Glutamatergic neuron (in vitro differentiated cells): ENCODE results near the gene BPGM. TPM values are rescaled to one million over a fixed set of nuclear protein-coding genes. Genes with fewer than 3 reads are reported as not detected.

Experiments used
- DNase-seq: peaks from one replicate; pipeline ENCODE4 v3.0.0; 2022
- H3K27ac Mint-ChIP-seq: one replicate; pipeline ENCODE4 v1.8.0; 2020; ENCODE audit warnings: mild to moderate bottlenecking, mixed read lengths, inconsistent platforms; ENCODE audit not compliant: unreplicated experiment
- H3K27me3 Mint-ChIP-seq: one replicate; pipeline ENCODE4 v1.8.0; 2020; ENCODE audit warnings: mild to moderate bottlenecking, moderate library complexity, mixed read lengths, inconsistent platforms; ENCODE audit not compliant: unreplicated experiment
- H3K36me3 Mint-ChIP-seq: one replicate; pipeline ENCODE4 v1.8.0; 2020; ENCODE audit warnings: mild to moderate bottlenecking, mixed read lengths, inconsistent platforms; ENCODE audit not compliant: unreplicated experiment
- H3K4me1 Mint-ChIP-seq: one replicate; pipeline ENCODE4 v1.8.0; 2020; ENCODE audit warnings: mild to moderate bottlenecking, low read depth, mixed read lengths, inconsistent platforms; ENCODE audit not compliant: unreplicated experiment
- H3K4me3 Mint-ChIP-seq: one replicate; pipeline ENCODE4 v1.8.0; 2020; ENCODE audit warnings: mild to moderate bottlenecking, mixed read lengths, inconsistent platforms; ENCODE audit not compliant: unreplicated experiment
- H3K9me3 Mint-ChIP-seq: one replicate; pipeline ENCODE4 v1.8.0; 2020; ENCODE audit warnings: mild to moderate bottlenecking, moderate library complexity, mixed read lengths, inconsistent platforms; ENCODE audit not compliant: unreplicated experiment
- CTCF ChIP-seq: fragments of 200-600 bp; sonication (generic); IDR thresholded peaks from one replicate; pipeline ENCODE4 v1.5.0; 2021; ENCODE audit not compliant: partially characterized antibody, unreplicated experiment
- total RNA-seq: library from RNA; stranded (reverse); fragmentation: NEBNext Ultra II Directional; extraction: Animal tissue kit (Norgen Biotek cat#: 25700); gene quantifications from one replicate; pipeline ENCODE4 v1.2.1, GENCODE V29; 2021; ENCODE audit not compliant: unreplicated experiment

The BPGM gene
- total RNA-seq, 1 donor from 2014 or later, result 24.2 TPM

- TF ChIP-seq CTCF, result no peak
- Mint-ChIP-seq H3K27ac (no peak overlapping the region), H3K4me3 (no peak overlapping the region), H3K36me3 (peaks cover 4% of the 10 kb centered on the region), H3K9me3 (no peaks in the 10 kb centered on the region), H3K4me1 (no peaks in the 10 kb centered on the region), H3K27me3 (peaks cover 5% of the 10 kb centered on the region)
- DNase-seq, result no peak
Observed at GRCh38 chr7:134696261-134696660, 49.6 kb downstream of the BPGM start.

- H3K27me3 Mint-ChIP-seq, result peaks cover 5% of the 10 kb centered on the region
- H3K36me3 Mint-ChIP-seq, result peaks cover 4% of the 10 kb centered on the region
- TF ChIP-seq CTCF, result no peak
- H3K27ac Mint-ChIP-seq, result no peak overlapping the region
- no peaks in the 10 kb centered on the region for H3K9me3 Mint-ChIP-seq
- no peak for DNase-seq
- H3K4me3 Mint-ChIP-seq, result no peak overlapping the region
- no peaks in the 10 kb centered on the region for H3K4me1 Mint-ChIP-seq
Observed at GRCh38 chr7:134697205-134697886, 50.7 kb downstream of the BPGM start.

GRCh38 chr7:134698481-134698880 lies 51.8 kb downstream of the BPGM start:
- DNase-seq, result no peak
- Mint-ChIP-seq H3K4me3 (no peak overlapping the region), H3K27ac (no peak overlapping the region), H3K27me3 (peaks cover 3% of the 10 kb centered on the region), H3K9me3 (no peaks in the 10 kb centered on the region), H3K36me3 (no peaks in the 10 kb centered on the region), H3K4me1 (no peaks in the 10 kb centered on the region)
- no peak for TF ChIP-seq CTCF

GRCh38 chr7:134699021-134699818 lies 52.6 kb downstream of the BPGM start:
- DNase-seq, result no peak
- H3K9me3 Mint-ChIP-seq, result no peaks in the 10 kb centered on the region
- peaks cover 3% of the 10 kb centered on the region for H3K27me3 Mint-ChIP-seq
- no peaks in the 10 kb centered on the region for H3K36me3 Mint-ChIP-seq
- no peak for TF ChIP-seq CTCF
- peaks cover 3% of the 10 kb centered on the region for H3K4me1 Mint-ChIP-seq
- H3K27ac Mint-ChIP-seq, result no peak overlapping the region
- H3K4me3 Mint-ChIP-seq, result no peak overlapping the region

GRCh38 chr7:134699899-134700298 lies 53.2 kb downstream of the BPGM start:
- Mint-ChIP-seq H3K36me3 (no peaks in the 10 kb centered on the region), H3K4me3 (no peak overlapping the region), H3K27me3 (peaks cover 3% of the 10 kb centered on the region), H3K4me1 (peaks cover 3% of the 10 kb centered on the region), H3K27ac (no peak overlapping the region), H3K9me3 (no peaks in the 10 kb centered on the region)
- no peak for DNase-seq
- TF ChIP-seq CTCF, result no peak
